Kidney (tissue), 14 donors: ENCODE results near the gene BZW2. TPM values are rescaled to one million over a fixed set of nuclear protein-coding genes. Genes with fewer than 3 reads are reported as not detected.

ENCODE experiments used
- DNase-seq, 5 donors: peaks; one replicate each; pipeline ENCODE4 v3.0.0-alpha.2; 2013 to 2020
- FAIRE-seq: peaks from 2 replicates; lab custom pipeline; 2012; peaks lifted over from hg19 to GRCh38; lab: Jason Lieb, UNC
- H3K27ac ChIP-seq, 2 donors: one replicate each; pipeline ENCODE4 v1.7.0; 2013; ENCODE audit warnings: low read depth in 2 of 2, low read length in 2 of 2, inconsistent platforms in 1 of 2
- H3K27me3 ChIP-seq: one replicate; pipeline ENCODE4 v1.7.1; 2013; ENCODE audit warnings: low read length, inconsistent platforms; ENCODE audit not compliant: control insufficient read depth, insufficient read depth
- H3K36me3 ChIP-seq, 3 donors: one replicate each; pipeline versions ENCODE4 v1.7.0 to v1.7.1; 2013; ENCODE audit warnings: low read length in 3 of 3, control low read depth in 1 of 3, inconsistent platforms in 1 of 3; ENCODE audit not compliant: insufficient read depth in 3 of 3, control insufficient read depth in 2 of 3
- H3K4me1 ChIP-seq, 3 donors: one replicate each; pipeline versions ENCODE4 v1.7.0 to v1.7.1; 2013; ENCODE audit warnings: low read length in 3 of 3, inconsistent platforms in 1 of 3, low read depth in 1 of 3; ENCODE audit not compliant: control insufficient read depth in 2 of 3, insufficient read depth in 2 of 3
- H3K4me3 ChIP-seq, 3 donors: one replicate each; pipeline versions ENCODE4 v1.7.0 to v1.8.1; 2013; ENCODE audit warnings: low read length in 3 of 3, control low read depth in 1 of 3, inconsistent platforms in 1 of 3
- H3K9ac ChIP-seq, 3 donors: one replicate each; pipeline versions ENCODE4 v1.7.0 to v1.7.1; 2013; ENCODE audit warnings: low read length in 3 of 3, control low read depth in 1 of 3, inconsistent platforms in 1 of 3
- H3K9me3 ChIP-seq, 3 donors: one replicate each; pipeline versions ENCODE4 v1.7.0 to v1.7.1; 2013; ENCODE audit warnings: low read length in 3 of 3, control low read depth in 1 of 3, inconsistent platforms in 1 of 3; ENCODE audit not compliant: control insufficient read depth in 2 of 3, insufficient read depth in 1 of 3
- CTCF ChIP-seq: IDR thresholded peaks from 3 replicates; pipeline ENCODE4 v1.5.1; 2012; ENCODE audit warnings: mild to moderate bottlenecking, moderate library complexity, borderline replicate concordance; ENCODE audit not compliant: insufficient read depth; ENCODE audit errors: extremely low read depth
- intact Hi-C: fragments of 100-400 bp; cut with DNase I; formaldehyde crosslinking; loops from one replicate; pipeline ENCODE4 v1.11.1; 2022
- polyA plus RNA-seq: library from polyadenylated mRNA; stranded (reverse); fragments of 350-450 nt; fragmentation: Illumina TruSeq; extraction: RNeasy Lipid Tissue Mini Kit (QIAGEN cat#74804); gene quantifications from one replicate; pipeline ENCODE4 v1.2.3, GENCODE V29; 2014; ENCODE audit warnings: low read depth, low replicate concordance; ENCODE audit not compliant: insufficient read depth
- total RNA-seq: library from RNA; stranded (reverse); fragmentation: NEBNext Ultra II Directional; extraction: Animal tissue kit (Norgen Biotek cat#: 25700); gene quantifications from one replicate; pipeline ENCODE4 v1.2.1, GENCODE V29; 2021
- donor health status: control.
- donor health status: control.
- donor health status: control.
- donor health status: control.
- donor health status: control.
- donor health status: DM: yes; HTN: yes; CAD: no.
- donor health status: Normal renal cell carcinoma (clear cell type).

Gene BZW2
- total and polyA plus RNA-seq, 2 donors from 2014 or later: 24.8 to 49.1 TPM

GRCh38 chr7:16741676-16742075 is 95.7 kb downstream of the BZW2 start:
- TF ChIP-seq CTCF: no peak

GRCh38 chr7:16742547-16742946 is 96.6 kb downstream of the BZW2 start:
- FAIRE-seq: no peak
- Histone ChIP-seq H3K4me3 (no peak overlapping the region), H3K4me1 (no peaks in the 10 kb centered on the region), H3K27me3 (no peaks in the 10 kb centered on the region), H3K9ac (no peak overlapping the region), H3K9me3 (no peaks in the 10 kb centered on the region), H3K36me3 (no peaks in the 10 kb centered on the region), H3K27ac (no peak overlapping the region)
- TF ChIP-seq CTCF: no peak
- intact Hi-C loops: no loop called here
- DNase-seq: no peak

More at GRCh38 chr7:16741676-16742075, 95.7 kb downstream of the BZW2 start:
- DNase-seq (no peak), FAIRE-seq (no peak)
- Histone ChIP-seq H3K27ac (no peak overlapping the region), H3K4me3 (no peak overlapping the region), H3K9ac (no peak overlapping the region), H3K4me1 (no peaks in the 10 kb centered on the region), H3K27me3 (no peaks in the 10 kb centered on the region), H3K9me3 (no peaks in the 10 kb centered on the region), H3K36me3 (no peaks in the 10 kb centered on the region)
- intact Hi-C loops: no loop called here

GRCh38 chr7:16743236-16743635 is 97.3 kb downstream of the BZW2 start:
- TF ChIP-seq CTCF: no peak
- DNase-seq (no peak), FAIRE-seq (no peak)
- Histone ChIP-seq H3K9me3 (no peaks in the 10 kb centered on the region), H3K4me3 (no peak overlapping the region), H3K27me3 (no peaks in the 10 kb centered on the region), H3K27ac (peak overlapping the region in 1 of 2 donors; percentile 27), H3K9ac (no peak overlapping the region), H3K36me3 (no peaks in the 10 kb centered on the region), H3K4me1 (no peaks in the 10 kb centered on the region)
- intact Hi-C loops: no loop called here

GRCh38 chr7:16744518-16745250 is 98.7 kb downstream of the BZW2 start:
- H3K9ac ChIP-seq: no peak overlapping the region
- H3K4me3 ChIP-seq: no peak overlapping the region
- no peaks in the 10 kb centered on the region for H3K4me1 ChIP-seq
- no peaks in the 10 kb centered on the region for H3K9me3 ChIP-seq
- FAIRE-seq (no peak), DNase-seq (no peak)
- no peaks in the 10 kb centered on the region for H3K36me3 ChIP-seq
- no peaks in the 10 kb centered on the region for H3K27me3 ChIP-seq
- TF ChIP-seq CTCF: no peak
- intact Hi-C loops: no loop called here
- H3K27ac ChIP-seq: no peak overlapping the region
